Nephron (organoid): ENCODE results near the gene PHACTR1.

Experiments used
- H3K27ac Mint-ChIP-seq, 3 experiments: 2 replicates each; pipeline ENCODE4 v1.8.0; 2020; ENCODE audit warnings: mixed read lengths in 3 of 3, mild to moderate bottlenecking in 2 of 3, moderate library complexity in 1 of 3
- H3K27me3 Mint-ChIP-seq: 2 replicates; pipeline ENCODE4 v1.8.0; 2021; ENCODE audit warnings: low read depth, mild to moderate bottlenecking, moderate library complexity, mixed read lengths
- H3K36me3 Mint-ChIP-seq: 2 replicates; pipeline ENCODE4 v1.8.0; 2020; ENCODE audit warnings: low read depth, mixed read lengths
- H3K4me1 Mint-ChIP-seq: 2 replicates; pipeline ENCODE4 v1.8.0; 2020; ENCODE audit warnings: mixed read lengths
- H3K4me3 Mint-ChIP-seq, 3 experiments: 2 replicates each; pipeline ENCODE4 v1.8.0; 2020; ENCODE audit warnings: mild to moderate bottlenecking in 3 of 3, mixed read lengths in 3 of 3, moderate library complexity in 2 of 3
- H3K9me3 Mint-ChIP-seq: 2 replicates; pipeline ENCODE4 v1.8.0; 2020; ENCODE audit warnings: mixed read lengths
- CTCF ChIP-seq, 3 experiments: fragments of 200-600 bp; sonication (generic); IDR thresholded peaks; one replicate each; pipeline ENCODE4 v1.5.0; 2021; ENCODE audit warnings: antibody characterized with exemption in 3 of 3; ENCODE audit not compliant: unreplicated experiment in 3 of 3

PHACTR1 gene

GRCh38 chr6:13304580-13305260 lies 588.2 kb downstream of the PHACTR1 start:
- TF ChIP-seq CTCF (IDR thresholded peaks at IDR 0.05; ENCODE audit: unreplicated experiment in 3 of 3) = no peak
- H3K36me3 Mint-ChIP-seq = peaks cover 83% of the 10 kb centered on the region
- H3K4me3 Mint-ChIP-seq = no peak overlapping the region
- H3K27ac Mint-ChIP-seq = peak overlapping the region; percentile 47 to 73 (median 61)
- no peaks in the 10 kb centered on the region for H3K9me3 Mint-ChIP-seq
- H3K27me3 Mint-ChIP-seq = no peaks in the 10 kb centered on the region
- peaks cover 19% of the 10 kb centered on the region for H3K4me1 Mint-ChIP-seq

- peaks cover 81% of the 10 kb centered on the region for H3K36me3 Mint-ChIP-seq
- peaks cover 19% of the 10 kb centered on the region for H3K4me1 Mint-ChIP-seq
- H3K4me3 Mint-ChIP-seq = no peak overlapping the region
- no peaks in the 10 kb centered on the region for H3K9me3 Mint-ChIP-seq
- H3K27ac Mint-ChIP-seq = peak overlapping the region in 1 of 3 experiments; percentile 61
- no peaks in the 10 kb centered on the region for H3K27me3 Mint-ChIP-seq
- no peak for TF ChIP-seq CTCF (IDR thresholded peaks at IDR 0.05; ENCODE audit: unreplicated experiment in 3 of 3)
Observed at GRCh38 chr6:13305288-13305687, 588.7 kb downstream of the PHACTR1 start.

- Mint-ChIP-seq H3K4me1 (peaks cover 19% of the 10 kb centered on the region), H3K27me3 (no peaks in the 10 kb centered on the region), H3K9me3 (no peaks in the 10 kb centered on the region), H3K36me3 (peaks cover 80% of the 10 kb centered on the region), H3K4me3 (no peak overlapping the region), H3K27ac (peak overlapping the region in 1 of 3 experiments; percentile 59)
- TF ChIP-seq CTCF (IDR thresholded peaks at IDR 0.05; ENCODE audit: unreplicated experiment in 3 of 3) = no peak
Observed at GRCh38 chr6:13305791-13306190, 589.2 kb downstream of the PHACTR1 start.

- peak overlapping the region; percentile 65 to 76 (median 69) for H3K27ac Mint-ChIP-seq
- no peaks in the 10 kb centered on the region for H3K27me3 Mint-ChIP-seq
- no peak overlapping the region for H3K4me3 Mint-ChIP-seq
- no peak for TF ChIP-seq CTCF (IDR thresholded peaks at IDR 0.05; ENCODE audit: unreplicated experiment in 3 of 3)
- peaks cover 19% of the 10 kb centered on the region for H3K4me1 Mint-ChIP-seq
- peaks cover 77% of the 10 kb centered on the region for H3K36me3 Mint-ChIP-seq
- no peaks in the 10 kb centered on the region for H3K9me3 Mint-ChIP-seq
Observed at GRCh38 chr6:13307508-13307995, 591.0 kb downstream of the PHACTR1 start.

GRCh38 chr6:13308332-13308731 lies 591.8 kb downstream of the PHACTR1 start:
- Mint-ChIP-seq H3K4me3 (no peak overlapping the region), H3K27ac (peak overlapping the region in 2 of 3 experiments; percentile 29 to 37), H3K27me3 (no peaks in the 10 kb centered on the region), H3K4me1 (peaks cover 14% of the 10 kb centered on the region), H3K9me3 (no peaks in the 10 kb centered on the region), H3K36me3 (peaks cover 77% of the 10 kb centered on the region)
- TF ChIP-seq CTCF (IDR thresholded peaks at IDR 0.05; ENCODE audit: unreplicated experiment in 3 of 3) = no peak

- H3K4me1 Mint-ChIP-seq = no peaks in the 10 kb centered on the region
- no peak overlapping the region for H3K4me3 Mint-ChIP-seq
- H3K27me3 Mint-ChIP-seq = no peaks in the 10 kb centered on the region
- peaks cover 85% of the 10 kb centered on the region for H3K36me3 Mint-ChIP-seq
- no peak for TF ChIP-seq CTCF (IDR thresholded peaks at IDR 0.05; ENCODE audit: unreplicated experiment in 3 of 3)
- peak overlapping the region in 2 of 3 experiments; percentile 61 to 65 for H3K27ac Mint-ChIP-seq
- no peaks in the 10 kb centered on the region for H3K9me3 Mint-ChIP-seq
Observed at GRCh38 chr6:13311155-13311554, 594.6 kb downstream of the PHACTR1 start.
